NCI-H2029 (cell line): Measurements from ENCODE around the gene HHAT.

ENCODE experiments used
- DNase-seq: peaks from one replicate; lab custom pipeline; 2025; lab: John Stamatoyannopoulos, UW

HHAT gene

GRCh38 chr1:210598135-210598652 lies 269.5 kb downstream of the HHAT start:
- no peak for DNase-seq

GRCh38 chr1:210600421-210601159 lies 271.9 kb downstream of the HHAT start:
- DNase-seq: no peak

- DNase-seq: no peak
Observed at GRCh38 chr1:210603123-210603522, 274.4 kb downstream of the HHAT start.

GRCh38 chr1:210605099-210605498 lies 276.4 kb downstream of the HHAT start:
- no peak for DNase-seq

- no peak for DNase-seq
Observed at GRCh38 chr1:210607361-210607760, 278.7 kb downstream of the HHAT start.

- DNase-seq: no peak
Observed at GRCh38 chr1:210608767-210609166, 280.1 kb downstream of the HHAT start.

GRCh38 chr1:210616356-210616755 lies 287.7 kb downstream of the HHAT start:
- DNase-seq: no peak

- DNase-seq: no peak
Observed at GRCh38 chr1:210617293-210617692, 288.6 kb downstream of the HHAT start.

- DNase-seq: no peak
Observed at GRCh38 chr1:210618369-210618768, 289.7 kb downstream of the HHAT start.

GRCh38 chr1:210620867-210621488 lies 292.3 kb downstream of the HHAT start:
- no peak for DNase-seq

GRCh38 chr1:210621712-210622111 lies 293.0 kb downstream of the HHAT start:
- DNase-seq: no peak

GRCh38 chr1:210624722-210625121 lies 296.0 kb downstream of the HHAT start:
- no peak for DNase-seq

- DNase-seq: no peak
Observed at GRCh38 chr1:210625715-210626114, 297.0 kb downstream of the HHAT start.

GRCh38 chr1:210626341-210626740 lies 297.6 kb downstream of the HHAT start:
- DNase-seq: no peak

GRCh38 chr1:210627755-210628154 lies 299.1 kb downstream of the HHAT start:
- no peak for DNase-seq

- no peak for DNase-seq
Observed at GRCh38 chr1:210629276-210629675, 300.6 kb downstream of the HHAT start.

GRCh38 chr1:210631399-210631798 lies 302.7 kb downstream of the HHAT start:
- no peak for DNase-seq

- DNase-seq: no peak
Observed at GRCh38 chr1:210633140-210633539, 304.4 kb downstream of the HHAT start.

GRCh38 chr1:210633636-210634035 lies 304.9 kb downstream of the HHAT start:
- peak; percentile 48 for DNase-seq

GRCh38 chr1:210635108-210635507 lies 306.4 kb downstream of the HHAT start:
- DNase-seq: peak; percentile 28

GRCh38 chr1:210641582-210641981 lies 312.9 kb downstream of the HHAT start:
- DNase-seq: no peak

GRCh38 chr1:210645582-210646257 lies 317.0 kb downstream of the HHAT start:
- no peak for DNase-seq

- DNase-seq: no peak
Observed at GRCh38 chr1:210646258-210646616, 317.5 kb downstream of the HHAT start.
